Memory B cell (primary cell): Measurements from ENCODE around the gene ZNF644.
A peak's percentile ranks its signal among the peaks of the same experiment; 100 is the strongest.

Experiments used
- ATAC-seq: fragments of 150-1000 bp; cut with Tn5 transposase; 2 replicates; pipeline ENCODE4 v1.10.0; 2021; ENCODE audit warnings: low read depth, mild to moderate bottlenecking, moderate library complexity
- DNase-seq, 2 donors: peaks; one replicate each; pipeline ENCODE4 v3.0.0; 2022; ENCODE audit warnings: low spot score in 2 of 2
- H3K27ac Mint-ChIP-seq: one replicate; pipeline ENCODE4 v1.8.0; 2022; ENCODE audit warnings: mild to moderate bottlenecking, moderate library complexity, mixed read lengths
- H3K27me3 Mint-ChIP-seq: one replicate; pipeline ENCODE4 v1.8.0; 2022; ENCODE audit warnings: mixed read lengths
- H3K36me3 Mint-ChIP-seq: one replicate; pipeline ENCODE4 v1.8.0; 2022; ENCODE audit warnings: mild to moderate bottlenecking, mixed read lengths
- H3K4me1 Mint-ChIP-seq: one replicate; pipeline ENCODE4 v1.8.0; 2022; ENCODE audit warnings: mixed read lengths
- H3K4me3 Mint-ChIP-seq: one replicate; pipeline ENCODE4 v1.8.0; 2022; ENCODE audit warnings: mild to moderate bottlenecking, moderate library complexity, mixed read lengths
- H3K9me3 Mint-ChIP-seq: one replicate; pipeline ENCODE4 v1.8.0; 2022; ENCODE audit warnings: mixed read lengths

The ZNF644 gene

DNA sequence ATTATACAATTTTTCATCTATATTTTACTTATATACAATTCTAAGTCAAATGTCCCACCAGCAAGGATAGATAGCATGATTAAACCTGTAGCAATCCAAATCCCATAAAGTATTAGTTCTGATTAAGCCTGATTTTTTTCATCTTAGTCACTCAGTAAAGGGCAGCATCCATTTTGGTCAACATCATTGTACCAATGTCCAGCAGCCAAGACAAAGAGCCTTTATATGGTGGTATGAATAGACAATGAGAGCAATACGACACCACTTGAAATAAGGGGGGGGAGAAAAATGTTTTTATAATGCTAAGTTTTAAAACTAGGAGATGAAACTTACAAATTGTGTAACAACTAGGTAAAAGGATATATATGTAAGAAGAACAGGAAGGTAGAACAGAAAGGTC, 7.4 kb downstream of the ZNF644 start:
- H3K4me3 Mint-ChIP-seq, result no peak overlapping the region
- H3K4me1 Mint-ChIP-seq, result peaks cover 51% of the 10 kb centered on the region
- no peaks in the 10 kb centered on the region for H3K27me3 Mint-ChIP-seq
- no peaks in the 10 kb centered on the region for H3K9me3 Mint-ChIP-seq
- H3K27ac Mint-ChIP-seq, result peak overlapping the region; percentile 50
- DNase-seq (no peak), ATAC-seq (no peak)
- peaks cover 7% of the 10 kb centered on the region for H3K36me3 Mint-ChIP-seq

DNA sequence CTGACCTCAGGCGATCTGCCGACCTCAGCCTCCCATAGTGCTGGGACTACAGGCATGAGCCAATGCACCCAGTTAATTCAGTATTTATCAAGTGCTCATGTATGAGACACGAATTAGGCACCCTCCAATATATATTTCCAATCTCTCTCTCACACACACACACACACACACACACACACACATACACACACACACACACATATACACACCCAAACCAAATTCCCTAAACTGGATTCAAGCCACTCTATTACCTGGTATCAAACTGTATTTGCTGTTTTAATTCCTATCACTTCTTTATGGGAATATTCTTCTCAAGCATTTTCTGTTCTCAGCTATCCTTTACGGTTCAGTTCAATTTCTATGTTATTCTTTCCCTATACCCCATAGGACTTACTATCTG, 8.5 kb downstream of the ZNF644 start:
- ATAC-seq (no peak), DNase-seq (no peak)
- H3K9me3 Mint-ChIP-seq, result no peaks in the 10 kb centered on the region
- peaks cover 9% of the 10 kb centered on the region for H3K36me3 Mint-ChIP-seq
- H3K4me1 Mint-ChIP-seq, result peaks cover 45% of the 10 kb centered on the region
- no peak overlapping the region for H3K4me3 Mint-ChIP-seq
- no peak overlapping the region for H3K27ac Mint-ChIP-seq
- H3K27me3 Mint-ChIP-seq, result no peaks in the 10 kb centered on the region

DNA sequence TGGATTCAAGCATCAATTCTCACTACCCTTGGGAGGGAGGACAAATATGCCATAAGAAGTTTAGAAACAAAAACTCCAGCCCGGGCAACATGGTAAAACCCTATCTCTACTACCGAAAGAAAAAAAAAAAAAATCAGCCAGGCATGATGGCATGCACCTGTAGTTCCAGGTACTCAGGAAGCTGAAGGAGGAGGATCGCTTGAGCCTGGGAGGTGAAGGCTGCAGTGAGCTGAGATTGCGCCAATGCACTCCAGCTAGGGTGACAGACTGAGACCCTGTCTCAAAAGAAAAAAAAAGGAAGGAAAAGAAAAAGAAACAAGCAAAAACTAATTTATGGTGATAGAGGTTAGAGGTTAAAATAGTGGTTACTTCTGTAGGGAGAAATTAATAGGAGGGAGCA, 9.6 kb downstream of the ZNF644 start:
- DNase-seq (no peak), ATAC-seq (no peak)
- H3K36me3 Mint-ChIP-seq, result peaks cover 12% of the 10 kb centered on the region
- H3K4me3 Mint-ChIP-seq, result peak overlapping the region; percentile 21
- H3K9me3 Mint-ChIP-seq, result no peaks in the 10 kb centered on the region
- H3K4me1 Mint-ChIP-seq, result peaks cover 44% of the 10 kb centered on the region
- H3K27ac Mint-ChIP-seq, result peak overlapping the region; percentile 60
- H3K27me3 Mint-ChIP-seq, result no peaks in the 10 kb centered on the region

DNA sequence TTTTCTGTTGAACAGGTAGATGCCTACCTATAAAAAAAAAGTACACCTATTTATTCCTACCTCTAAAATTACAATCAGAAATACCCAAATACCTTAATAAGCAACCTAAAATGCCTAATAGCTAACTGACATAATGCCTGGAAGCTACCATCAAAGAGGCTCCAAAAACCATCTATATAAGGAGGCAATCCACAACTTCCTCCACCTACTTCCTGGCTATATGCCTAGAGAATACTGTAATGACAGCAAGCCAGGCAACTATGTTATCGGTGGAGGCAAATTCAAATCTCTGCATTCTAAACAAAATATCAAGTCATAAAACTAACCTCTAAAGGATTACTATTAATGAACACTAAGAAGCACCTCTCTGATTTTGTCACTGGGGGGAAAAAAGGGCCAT, 10.1 kb downstream of the ZNF644 start:
- Mint-ChIP-seq H3K9me3 (no peaks in the 10 kb centered on the region), H3K4me1 (peaks cover 47% of the 10 kb centered on the region), H3K27me3 (no peaks in the 10 kb centered on the region), H3K36me3 (peaks cover 12% of the 10 kb centered on the region), H3K4me3 (peak overlapping the region; percentile 21), H3K27ac (peak overlapping the region; percentile 60)
- ATAC-seq, result no peak
- DNase-seq, result no peak

DNA sequence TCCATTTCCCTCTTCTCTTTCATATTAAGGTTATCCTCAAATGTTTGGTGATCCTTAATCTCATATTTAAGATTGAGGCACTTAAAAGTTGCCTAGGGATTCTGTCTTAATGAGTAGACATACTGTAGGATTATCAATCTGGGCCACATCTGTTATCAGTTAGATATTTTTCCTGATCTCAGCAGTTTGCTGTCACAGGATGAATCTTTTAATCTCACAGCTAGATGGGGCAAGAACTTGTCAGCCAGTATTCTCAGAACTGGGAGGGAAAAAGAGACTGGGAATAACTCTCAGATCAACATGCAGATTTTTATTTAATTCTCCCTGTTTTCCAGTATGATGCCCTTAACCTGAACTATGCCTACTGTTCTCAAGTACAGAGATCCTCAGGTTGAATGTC, 14.0 kb downstream of the ZNF644 start:
- H3K4me1 Mint-ChIP-seq, result peaks cover 49% of the 10 kb centered on the region
- H3K36me3 Mint-ChIP-seq, result peaks cover 13% of the 10 kb centered on the region
- ATAC-seq (no peak), DNase-seq (no peak)
- H3K27ac Mint-ChIP-seq, result no peak overlapping the region
- H3K4me3 Mint-ChIP-seq, result no peak overlapping the region
- peaks cover 4% of the 10 kb centered on the region for H3K9me3 Mint-ChIP-seq
- H3K27me3 Mint-ChIP-seq, result no peaks in the 10 kb centered on the region

DNA sequence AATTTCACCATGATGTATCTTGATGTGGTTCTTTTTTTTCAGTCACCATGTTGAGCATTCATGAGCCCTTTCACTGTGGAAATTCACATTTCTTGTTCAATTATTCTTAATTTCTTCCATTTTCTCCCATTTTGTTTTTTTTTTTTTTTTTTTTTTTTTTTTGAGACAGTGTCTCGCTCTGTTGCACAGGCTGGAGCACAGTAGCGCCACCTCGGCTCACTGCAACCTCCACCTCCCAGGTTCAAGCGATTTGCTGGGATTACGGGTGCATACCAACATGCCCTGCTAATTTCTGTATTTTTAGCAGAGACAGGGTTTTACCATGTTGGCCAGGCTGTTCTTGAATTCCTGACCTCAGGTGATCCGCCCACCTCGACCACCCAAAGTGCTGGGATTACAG, 14.7 kb downstream of the ZNF644 start:
- no peak overlapping the region for H3K4me3 Mint-ChIP-seq
- no peaks in the 10 kb centered on the region for H3K27me3 Mint-ChIP-seq
- no peak overlapping the region for H3K27ac Mint-ChIP-seq
- DNase-seq (no peak), ATAC-seq (no peak)
- H3K9me3 Mint-ChIP-seq, result peaks cover 4% of the 10 kb centered on the region
- H3K4me1 Mint-ChIP-seq, result peaks cover 43% of the 10 kb centered on the region
- H3K36me3 Mint-ChIP-seq, result peaks cover 18% of the 10 kb centered on the region

DNA sequence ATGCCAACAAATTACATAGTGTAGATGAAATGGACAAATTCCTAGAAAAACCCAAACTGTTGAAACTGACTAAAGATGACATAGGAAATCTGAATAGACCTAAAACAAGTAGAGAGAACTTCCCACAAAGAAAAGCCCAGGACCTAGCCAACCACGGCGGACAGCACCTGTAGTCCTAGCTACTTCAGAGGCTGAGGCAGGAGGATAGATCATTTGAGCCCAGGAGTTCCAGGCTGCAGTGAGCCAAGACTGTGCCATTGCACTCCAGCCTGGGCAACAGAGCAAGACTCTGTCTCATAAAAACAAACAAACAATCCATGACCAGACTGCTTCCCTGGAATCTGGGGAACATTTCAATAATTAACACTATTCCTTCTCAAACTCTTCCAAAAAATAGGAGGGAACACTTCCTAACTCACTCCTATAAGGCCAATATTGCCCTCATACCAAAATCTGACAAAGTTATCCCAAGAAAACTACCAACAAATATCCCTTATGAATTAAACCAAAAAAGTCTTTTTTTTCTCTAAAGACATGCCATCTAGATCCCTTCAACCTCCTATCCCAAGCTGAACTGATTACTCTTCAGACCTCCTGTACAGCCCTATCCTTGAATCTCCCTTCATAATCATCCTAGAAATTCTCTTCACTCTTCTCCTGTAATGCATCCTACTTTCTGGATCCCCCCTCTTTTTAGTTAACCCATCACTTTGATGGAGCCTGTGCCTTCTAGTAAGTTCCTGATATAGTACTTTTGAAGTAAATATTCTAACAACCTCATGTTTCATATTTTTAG, 15.5 kb downstream of the ZNF644 start:
- peaks cover 44% of the 10 kb centered on the region for H3K4me1 Mint-ChIP-seq

DNA sequence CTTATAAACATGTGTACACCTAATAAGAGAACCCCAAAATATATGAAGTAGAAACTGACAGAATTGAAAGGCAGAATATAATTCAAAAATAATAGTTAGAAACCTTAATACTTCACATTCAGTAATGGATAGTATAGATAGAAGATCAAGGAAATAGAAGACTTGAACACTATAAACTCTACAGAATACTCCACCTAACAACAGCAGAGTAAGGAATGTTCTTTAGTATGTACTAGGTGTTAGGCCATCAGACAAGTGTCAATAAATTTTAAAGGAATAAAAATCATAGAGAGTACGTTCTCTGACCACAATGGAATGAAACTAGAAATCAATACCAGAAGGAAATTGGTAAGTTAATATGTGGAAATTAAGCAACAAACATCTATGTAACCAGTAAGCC, 16.6 kb downstream of the ZNF644 start:
- peaks cover 30% of the 10 kb centered on the region for H3K36me3 Mint-ChIP-seq
- DNase-seq (no peak), ATAC-seq (no peak)
- no peaks in the 10 kb centered on the region for H3K27me3 Mint-ChIP-seq
- H3K27ac Mint-ChIP-seq, result no peak overlapping the region
- peaks cover 4% of the 10 kb centered on the region for H3K9me3 Mint-ChIP-seq
- no peak overlapping the region for H3K4me3 Mint-ChIP-seq
- H3K4me1 Mint-ChIP-seq, result peaks cover 47% of the 10 kb centered on the region

More for the DNA sequence above, 15.5 kb downstream of the ZNF644 start:
- H3K4me3 Mint-ChIP-seq, result no peak overlapping the region
- no peaks in the 10 kb centered on the region for H3K27me3 Mint-ChIP-seq
- ATAC-seq (no peak), DNase-seq (no peak)
- peaks cover 25% of the 10 kb centered on the region for H3K36me3 Mint-ChIP-seq
- H3K9me3 Mint-ChIP-seq, result peaks cover 4% of the 10 kb centered on the region
- peak overlapping the region; percentile 1 for H3K27ac Mint-ChIP-seq

DNA sequence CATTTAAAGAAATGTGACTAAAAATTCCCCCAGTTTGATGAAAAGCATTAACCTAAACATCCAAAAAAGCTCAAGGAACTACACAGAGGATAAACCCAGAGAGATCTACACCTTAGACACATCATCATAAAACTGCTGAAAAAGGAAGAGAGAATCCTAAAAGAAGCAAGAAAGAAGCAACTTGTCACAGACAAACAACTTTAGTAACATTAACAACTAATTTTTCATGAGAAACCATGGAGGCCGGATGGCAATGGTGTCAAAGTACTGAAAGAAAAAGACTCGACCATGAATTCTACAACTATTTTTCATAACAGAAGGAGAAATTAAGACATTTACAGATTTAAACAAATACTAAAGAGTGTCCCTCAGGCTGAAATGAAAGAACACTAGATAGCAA, 17.7 kb downstream of the ZNF644 start:
- no peak for ATAC-seq
- peaks cover 53% of the 10 kb centered on the region for H3K4me1 Mint-ChIP-seq
- no peak for DNase-seq
- H3K27me3 Mint-ChIP-seq, result no peaks in the 10 kb centered on the region
- peaks cover 35% of the 10 kb centered on the region for H3K36me3 Mint-ChIP-seq
- no peak overlapping the region for H3K4me3 Mint-ChIP-seq
- H3K27ac Mint-ChIP-seq, result no peak overlapping the region
- peaks cover 4% of the 10 kb centered on the region for H3K9me3 Mint-ChIP-seq

DNA sequence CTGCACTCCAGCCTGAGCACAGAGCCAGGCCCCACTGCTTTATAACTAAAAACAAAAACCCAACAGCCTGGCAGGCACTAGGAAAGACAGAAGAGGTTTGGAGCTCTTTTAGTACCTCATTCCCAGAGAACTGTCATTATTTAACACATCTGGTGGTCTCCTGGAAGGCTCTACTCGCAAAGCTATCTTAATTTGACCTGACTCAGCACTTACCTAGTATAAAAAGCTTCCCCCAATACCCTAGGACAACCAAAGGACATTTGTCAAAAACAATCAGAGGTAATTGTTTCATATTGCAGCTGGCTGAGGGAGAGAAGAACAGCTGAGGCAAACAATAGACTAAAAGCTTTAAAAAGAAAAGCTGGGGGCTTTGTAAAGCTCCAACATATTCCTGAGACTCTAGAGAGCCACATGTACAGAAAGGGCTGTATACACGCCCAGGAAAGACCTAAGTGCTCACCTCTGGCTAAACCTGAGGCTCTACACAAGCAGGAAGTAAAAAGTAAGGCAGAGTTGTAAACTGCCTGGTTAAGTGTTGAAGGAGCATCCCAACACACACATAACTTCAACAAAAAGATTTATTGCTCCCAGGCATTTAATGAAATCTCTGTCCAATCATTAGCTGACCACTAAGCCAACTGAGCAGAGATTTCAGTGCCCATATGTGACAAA, 25.0 kb downstream of the ZNF644 start:
- no peaks in the 10 kb centered on the region for H3K27me3 Mint-ChIP-seq
- H3K4me3 Mint-ChIP-seq, result no peak overlapping the region
- DNase-seq (no peak), ATAC-seq (no peak)
- H3K36me3 Mint-ChIP-seq, result peaks cover 39% of the 10 kb centered on the region
- peaks cover 60% of the 10 kb centered on the region for H3K4me1 Mint-ChIP-seq
- H3K9me3 Mint-ChIP-seq, result peaks cover 4% of the 10 kb centered on the region
- H3K27ac Mint-ChIP-seq, result no peak overlapping the region

DNA sequence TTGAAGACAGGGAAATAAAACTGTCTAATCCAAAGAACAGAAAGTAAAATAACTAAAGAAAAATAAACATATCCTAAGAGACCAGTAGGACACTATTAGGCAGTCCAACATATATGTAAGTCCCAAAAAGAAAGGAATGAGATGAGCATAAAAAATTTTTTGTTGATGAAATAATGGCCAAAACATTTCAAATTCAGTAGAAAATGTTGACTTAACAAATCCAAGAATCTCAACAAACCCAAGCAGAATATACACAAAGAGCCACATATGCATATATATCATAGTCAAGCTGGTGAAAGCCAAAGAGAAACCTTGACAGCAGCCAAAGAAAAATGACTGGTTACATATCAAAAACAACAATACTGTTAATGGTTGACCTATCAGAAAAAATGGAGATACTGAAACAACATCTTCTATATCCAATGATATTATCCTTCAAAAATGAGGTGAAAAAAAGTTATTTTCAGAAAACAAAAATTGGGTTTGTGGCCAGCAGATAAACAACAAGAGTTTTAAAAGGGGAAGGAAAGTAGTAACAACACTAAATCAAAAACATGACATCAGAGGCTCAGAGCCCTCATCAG, 26.4 kb downstream of the ZNF644 start:
- Mint-ChIP-seq H3K9me3 (peaks cover 6% of the 10 kb centered on the region), H3K36me3 (peaks cover 39% of the 10 kb centered on the region), H3K27me3 (no peaks in the 10 kb centered on the region), H3K27ac (peak overlapping the region; percentile 72), H3K4me3 (no peak overlapping the region), H3K4me1 (peaks cover 62% of the 10 kb centered on the region)
- ATAC-seq, result no peak
- DNase-seq, result no peak

DNA sequence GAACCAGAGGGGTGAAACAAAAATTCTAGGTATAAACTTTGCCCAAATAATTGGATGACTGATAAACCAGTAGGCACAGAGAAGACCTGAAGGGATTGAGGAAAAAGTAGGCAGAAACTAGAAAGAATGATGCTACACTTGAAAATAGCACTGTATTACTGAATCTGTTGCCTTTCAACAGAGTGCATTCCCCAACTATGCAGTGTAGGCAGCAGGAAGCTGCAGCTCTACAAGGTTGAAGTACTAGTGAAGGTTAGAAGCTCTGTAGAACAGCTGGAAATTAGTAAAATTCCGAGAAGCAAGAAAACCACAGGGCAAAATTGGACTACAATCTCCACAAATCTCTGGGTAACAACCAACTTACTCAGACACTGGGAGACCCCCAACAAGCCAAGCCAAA, 27.4 kb downstream of the ZNF644 start:
- DNase-seq (no peak), ATAC-seq (no peak)
- H3K36me3 Mint-ChIP-seq, result peaks cover 37% of the 10 kb centered on the region
- peaks cover 61% of the 10 kb centered on the region for H3K4me1 Mint-ChIP-seq
- no peaks in the 10 kb centered on the region for H3K27me3 Mint-ChIP-seq
- no peak overlapping the region for H3K4me3 Mint-ChIP-seq
- peak overlapping the region; percentile 58 for H3K27ac Mint-ChIP-seq
- peaks cover 6% of the 10 kb centered on the region for H3K9me3 Mint-ChIP-seq

DNA sequence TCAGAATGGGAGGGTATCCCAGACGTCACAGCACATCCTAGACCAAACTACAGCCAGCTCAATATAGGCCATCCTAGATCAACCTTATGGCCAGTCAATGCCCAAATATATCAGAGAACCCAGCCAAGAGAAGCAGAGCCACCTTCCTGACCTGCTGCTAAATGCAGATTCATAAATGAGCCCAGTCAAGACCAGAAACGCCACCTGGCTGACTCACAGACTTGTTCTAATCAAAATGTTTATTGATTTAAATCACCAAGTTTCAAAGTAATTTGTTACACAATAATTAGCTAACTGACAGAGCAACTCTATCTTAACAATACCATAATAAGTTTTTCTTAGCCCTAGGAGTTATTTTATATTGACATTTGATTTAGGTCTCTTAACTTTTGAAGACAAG, 28.6 kb downstream of the ZNF644 start:
- H3K36me3 Mint-ChIP-seq, result peaks cover 39% of the 10 kb centered on the region
- H3K27ac Mint-ChIP-seq, result no peak overlapping the region
- H3K4me3 Mint-ChIP-seq, result no peak overlapping the region
- no peak for ATAC-seq
- peaks cover 4% of the 10 kb centered on the region for H3K9me3 Mint-ChIP-seq
- peaks cover 56% of the 10 kb centered on the region for H3K4me1 Mint-ChIP-seq
- H3K27me3 Mint-ChIP-seq, result no peaks in the 10 kb centered on the region
- no peak for DNase-seq

DNA sequence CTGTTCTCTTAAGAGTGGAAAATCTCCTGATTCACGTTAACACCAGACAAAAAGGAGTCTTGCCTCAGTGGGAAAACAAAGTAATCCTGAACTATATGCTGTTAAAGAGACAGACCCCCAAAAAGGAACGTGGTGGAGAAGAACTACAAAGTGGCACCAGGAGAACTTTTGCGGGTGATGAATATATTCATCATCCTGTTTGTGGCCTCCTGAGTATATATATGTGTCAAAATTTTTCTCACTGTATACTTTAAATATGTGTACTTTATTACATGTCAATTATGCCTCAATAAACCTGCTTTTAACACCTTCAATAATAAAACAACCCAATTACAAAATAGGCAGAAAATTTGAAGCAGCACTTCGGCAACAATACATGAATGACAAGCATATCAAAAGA, 31.1 kb downstream of the ZNF644 start:
- DNase-seq (no peak), ATAC-seq (no peak)
- Mint-ChIP-seq H3K4me3 (no peak overlapping the region), H3K4me1 (peaks cover 61% of the 10 kb centered on the region), H3K9me3 (peaks cover 6% of the 10 kb centered on the region), H3K27ac (peak overlapping the region; percentile 92), H3K27me3 (no peaks in the 10 kb centered on the region), H3K36me3 (peaks cover 42% of the 10 kb centered on the region)
